Activated T-helper 9 cell treated with anti-CD3 and anti-CD28 coated beads, Interleukin-2, amount 50 U/mL, for 16 hours (primary cell): ENCODE measurements around the gene SLC25A29.
"Not testable (repeated sequence)": the region's sequence is repeated elsewhere in the genome, so short reads cannot be mapped to it uniquely, and the experiment has no call there.

ENCODE experiments used
- DNase-seq: peaks from one replicate; pipeline ENCODE4 v3.0.0-alpha.2; 2020; ENCODE audit warnings: low read depth

The SLC25A29 gene

DNA sequence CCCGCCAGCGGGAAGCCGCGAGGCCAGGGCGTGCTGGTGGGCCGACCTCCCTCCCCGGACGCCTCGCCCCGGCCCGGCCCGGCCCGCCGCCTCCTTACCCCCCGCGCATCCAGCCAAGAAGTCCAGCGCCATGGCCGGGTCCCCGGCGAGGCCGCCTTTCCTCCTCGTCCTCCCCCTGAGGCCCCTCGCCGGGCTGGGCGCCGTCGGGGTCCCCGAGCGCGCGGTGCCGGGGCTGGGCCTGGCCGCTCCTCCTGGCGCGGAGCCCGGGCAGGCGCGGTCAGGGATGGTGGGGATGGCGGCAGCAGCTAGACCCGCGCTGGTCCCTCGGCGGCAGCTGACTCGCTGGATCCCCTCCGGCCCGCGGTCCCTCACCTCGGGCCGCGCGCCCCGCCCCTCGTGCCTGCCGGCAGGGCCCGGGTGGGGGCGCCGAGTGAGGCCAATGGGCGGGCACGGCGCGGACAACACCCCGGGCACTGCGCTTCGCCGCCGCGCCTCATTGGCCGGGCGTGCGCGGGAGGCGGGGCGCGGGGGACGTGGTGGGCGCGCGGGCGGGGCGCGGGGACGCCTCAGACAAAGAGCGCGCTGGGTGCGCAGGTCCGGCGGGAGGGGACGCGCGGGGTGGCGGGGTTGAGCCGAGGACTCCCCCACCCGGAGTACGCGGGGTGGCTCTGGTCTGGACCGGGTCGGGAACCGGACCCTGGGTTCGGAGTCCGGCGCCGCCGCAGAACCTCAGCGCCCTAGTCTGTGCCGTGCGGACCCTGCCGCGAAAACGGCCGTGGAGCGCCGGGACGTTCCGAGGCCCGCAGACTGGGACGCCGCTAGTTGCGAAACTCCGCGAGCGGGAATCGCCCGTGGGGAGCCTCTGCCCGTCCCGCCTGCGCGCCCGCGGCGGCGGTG is at the start of gene SLC25A29:
SLC25A29 (minus strand) TSS at position 344 of the 897 bp plus-strand sequence; CDS start at position 132, 212 bp downstream.
- peak; percentile 70 for DNase-seq

- DNase-seq, result no peak
Measured at GRCh38 chr14:100350986-100351385, 44.7 kb upstream of the SLC25A29 start.

GRCh38 chr14:100350276-100350926 is 44.2 kb upstream of the SLC25A29 start:
- no peak for DNase-seq

GRCh38 chr14:100348784-100349685 is 42.8 kb upstream of the SLC25A29 start:
- DNase-seq, result no peak

GRCh38 chr14:100348253-100348729 is 42.0 kb upstream of the SLC25A29 start:
- no peak for DNase-seq

- DNase-seq, result no peak
Measured at GRCh38 chr14:100346306-100347091, 40.3 kb upstream of the SLC25A29 start.

- DNase-seq, result no peak
Measured at GRCh38 chr14:100345711-100346110, 39.5 kb upstream of the SLC25A29 start.

GRCh38 chr14:100344657-100345056 is 38.4 kb upstream of the SLC25A29 start:
- not testable (repeated sequence) for DNase-seq

DNA sequence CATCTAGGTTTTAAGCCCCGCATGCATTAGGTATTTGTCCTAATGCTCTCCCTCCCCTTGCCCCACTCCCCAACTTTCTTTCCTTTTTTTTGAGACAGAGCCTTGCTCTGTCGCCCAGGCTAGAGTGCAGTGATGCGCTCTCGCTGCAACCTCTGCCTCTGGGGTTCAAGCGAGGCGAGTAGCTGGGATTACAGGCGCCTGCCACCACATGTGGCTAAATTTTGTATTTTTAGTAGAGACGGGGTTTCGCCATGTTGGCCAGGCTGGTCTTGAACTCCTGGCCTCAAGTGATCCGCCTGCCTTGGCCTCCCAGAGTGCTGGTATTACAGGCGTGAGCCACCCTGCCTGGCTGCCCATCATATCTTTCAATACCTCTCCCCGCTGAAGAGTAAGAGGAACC is 36.6 kb upstream of the SLC25A29 start:
- DNase-seq, result not testable (repeated sequence)

GRCh38 chr14:100342195-100342594 is 36.0 kb upstream of the SLC25A29 start:
- no peak for DNase-seq

GRCh38 chr14:100341301-100342031 is 35.2 kb upstream of the SLC25A29 start:
- DNase-seq, result no peak

DNA sequence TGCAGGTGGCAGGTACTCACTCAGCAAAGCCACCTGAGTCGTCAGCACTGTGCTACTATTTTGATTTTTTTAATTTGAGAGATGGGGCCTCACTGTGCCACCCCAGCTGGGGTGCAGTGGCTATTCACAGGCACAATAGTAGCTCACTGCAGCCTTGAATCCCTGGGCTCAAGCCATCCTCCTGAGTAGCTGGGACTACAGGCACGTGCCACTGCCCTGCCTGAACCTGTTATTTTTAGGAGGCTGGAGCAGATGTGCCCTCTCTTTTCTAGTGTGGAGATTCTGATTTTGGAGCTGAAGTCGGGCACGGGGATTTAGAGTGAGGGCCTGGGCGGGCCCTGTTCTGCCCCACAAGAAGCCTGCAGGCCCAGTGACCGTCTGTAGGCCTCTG is 34.2 kb upstream of the SLC25A29 start:
- no peak for DNase-seq

DNA sequence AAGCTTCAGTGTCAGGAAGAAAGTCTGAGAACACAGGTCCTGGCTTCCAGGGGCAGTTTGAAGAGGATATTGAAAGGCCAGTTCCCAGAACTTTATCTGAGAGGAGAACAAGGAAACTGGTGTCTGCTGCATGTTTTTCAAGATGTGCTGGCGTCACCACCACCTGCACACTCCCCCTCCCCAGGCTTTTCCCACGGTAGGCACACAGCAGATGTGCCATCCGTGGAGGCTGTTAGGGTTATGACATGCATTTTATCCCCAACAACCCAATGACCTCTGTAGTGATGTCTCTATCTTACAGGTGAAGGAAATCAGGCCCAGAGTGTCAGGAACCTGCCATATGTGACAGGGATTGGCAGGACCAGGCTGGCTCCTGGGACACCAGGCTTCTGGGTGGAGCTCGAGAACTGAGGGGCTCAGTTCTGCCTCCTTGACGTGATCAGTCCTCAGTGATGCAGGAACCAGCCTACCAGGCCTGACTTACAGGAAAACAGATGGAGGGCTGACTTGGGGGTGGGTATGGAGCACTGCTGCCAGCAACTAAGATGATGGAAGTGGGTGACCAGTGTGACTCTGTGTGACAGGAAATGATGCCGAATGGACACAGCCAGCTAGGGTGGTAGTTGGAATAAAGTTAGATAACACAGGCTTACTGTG is 33.6 kb upstream of the SLC25A29 start:
- no peak for DNase-seq

GRCh38 chr14:100336618-100337530 is 30.6 kb upstream of the SLC25A29 start:
- DNase-seq, result no peak

GRCh38 chr14:100334904-100335303 is 28.7 kb upstream of the SLC25A29 start:
- no peak for DNase-seq

DNA sequence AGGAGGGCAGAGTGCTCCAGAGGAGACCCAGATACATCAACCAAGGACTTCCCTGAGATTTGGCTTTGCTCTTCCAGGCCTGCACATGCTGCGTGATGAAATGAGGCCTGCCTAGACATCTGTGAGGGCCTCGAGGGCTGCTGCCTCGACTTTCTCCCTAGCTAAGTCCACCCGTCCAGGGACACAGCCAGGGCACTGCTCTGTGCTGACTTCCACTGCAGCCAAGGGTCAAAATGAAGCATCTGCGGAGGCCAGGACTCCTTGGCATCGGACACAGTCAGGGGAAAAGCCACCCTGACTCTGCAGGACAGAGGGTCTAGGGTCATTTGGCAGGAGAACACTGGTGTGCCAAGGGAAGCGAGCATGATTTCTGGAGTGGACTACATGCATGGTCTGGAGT is 27.6 kb upstream of the SLC25A29 start:
- no peak for DNase-seq

DNA sequence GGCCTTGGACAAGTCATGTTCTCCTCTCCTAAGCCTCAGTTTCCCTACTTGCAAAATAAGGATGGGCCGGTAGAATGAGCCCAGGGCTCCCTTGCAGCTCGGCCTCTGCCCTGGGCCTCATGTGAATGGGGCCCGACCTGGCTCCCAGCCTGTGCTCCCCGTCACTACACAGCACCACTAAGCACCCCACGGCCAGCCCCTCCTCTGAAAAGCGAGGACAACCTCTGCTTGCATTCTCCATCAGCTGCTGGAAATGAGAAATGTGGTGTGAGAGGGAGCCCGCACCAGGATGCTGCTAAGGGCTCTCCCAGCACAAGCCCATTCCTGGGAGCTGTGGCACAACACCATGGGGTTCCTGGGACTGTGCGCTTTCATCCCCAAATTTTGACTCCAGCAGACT is 27.1 kb upstream of the SLC25A29 start:
- DNase-seq, result no peak

GRCh38 chr14:100332797-100333196 is 26.6 kb upstream of the SLC25A29 start:
- no peak for DNase-seq

GRCh38 chr14:100332071-100332639 is 25.9 kb upstream of the SLC25A29 start:
- no peak for DNase-seq
